Measurements from ENCODE around the gene POLA1.

POLA1 gene

GRCh38 chrX:25011589-25012432 is 318.1 kb downstream of the POLA1 start:
- H3K18ac ChIP-seq (ENCODE audit: low read length) = no peak overlapping the region

DNA sequence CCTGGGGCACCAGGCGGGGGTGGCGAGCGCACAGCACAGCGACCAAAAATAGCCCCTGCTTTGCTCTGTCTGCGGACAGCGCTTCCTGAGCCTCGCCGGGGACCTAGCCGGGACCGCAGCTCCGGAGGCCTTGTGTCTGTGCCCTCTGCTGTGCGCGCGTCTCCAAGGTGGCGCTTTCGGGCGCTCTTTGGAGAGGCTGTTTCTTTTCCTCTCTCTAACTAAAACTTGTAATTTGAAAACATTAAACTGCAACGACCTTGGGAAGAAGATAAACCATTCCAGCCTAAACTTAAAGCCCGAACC is 318.7 kb downstream of the POLA1 start:
- peaks cover 20 to 96% (median 94%) of the 10 kb centered on the region in 3 experiments for H3K27me3 ChIP-seq (ENCODE audit: control insufficient read depth in 3 of 3, insufficient read depth in 3 of 3, low read depth in 1 of 3, low read length in 3 of 3)
- H2BK120ac ChIP-seq (ENCODE audit: low read depth, low read length) = no peak overlapping the region
- no peak overlapping the region for H2BK5ac ChIP-seq (ENCODE audit: low read length)
- no peak overlapping the region for H3K27ac ChIP-seq (replicated peaks; ENCODE audit: low read length)
- no peak overlapping the region for H4K91ac ChIP-seq (ENCODE audit: low read depth, low read length, poor library complexity)
- H3K4me2 ChIP-seq (ENCODE audit: insufficient read depth, low read length, poor library complexity, severe bottlenecking) = peak overlapping the region; percentile 37
- no peak overlapping the region for H3K9ac ChIP-seq (ENCODE audit: low read depth, low read length, poor library complexity)
- no peak overlapping the region for H2AFZ ChIP-seq (ENCODE audit: low read length)
- no peak overlapping the region for H3K23ac ChIP-seq (ENCODE audit: low read depth, low read length, poor library complexity)
- H3K9me3 ChIP-seq (replicated peaks in 1 of 2; ENCODE audit: control insufficient read depth in 2 of 2, insufficient read depth in 1 of 2, low read depth in 1 of 2, low read length in 2 of 2) = peaks cover 0 to 3% of the 10 kb centered on the region in 2 donors
- WGBS, 2 donors (ENCODE audit: extremely low coverage in 2 of 2, insufficient read length in 2 of 2, insufficient replicate concordance in 1 of 2) = no CpG with 5 or more reads among the region's 19 CpGs
- H3K14ac ChIP-seq (ENCODE audit: low read length) = no peak overlapping the region
- no peak overlapping the region for H3K4ac ChIP-seq (ENCODE audit: low read length)
- no peak overlapping the region for H2BK15ac ChIP-seq (ENCODE audit: low read length)
- no peak overlapping the region for H3K4me3 ChIP-seq (ENCODE audit: low read length in 2 of 2)
- no peak overlapping the region for H2BK12ac ChIP-seq (ENCODE audit: low read length)
- no peak overlapping the region for H2AK5ac ChIP-seq (ENCODE audit: low read depth, low read length)
- no peaks in the 10 kb centered on the region for H3K79me1 ChIP-seq (ENCODE audit: low read depth, low read length)
- no peak overlapping the region for H3K18ac ChIP-seq (ENCODE audit: low read length)
- H3K4me1 ChIP-seq (ENCODE audit: control insufficient read depth in 2 of 2, insufficient read depth in 1 of 2, low read depth in 1 of 2, low read length in 2 of 2) = peaks cover 0 to 2% of the 10 kb centered on the region in 2 donors
- DNase-seq (ENCODE audit: low spot score) = no peak
- no peaks in the 10 kb centered on the region for H3K36me3 ChIP-seq (replicated peaks in 1 of 2; ENCODE audit: control insufficient read depth in 2 of 2, insufficient read depth in 2 of 2, low read length in 2 of 2)
- H4K8ac ChIP-seq (ENCODE audit: low read depth, low read length) = no peak overlapping the region

More at GRCh38 chrX:25011589-25012432, 318.1 kb downstream of the POLA1 start:
- Histone ChIP-seq H3K27me3 (ENCODE audit: control insufficient read depth in 3 of 3, insufficient read depth in 3 of 3, low read depth in 1 of 3, low read length in 3 of 3) (peaks cover 22 to 96% (median 93%) of the 10 kb centered on the region in 3 experiments), H2AK5ac (ENCODE audit: low read depth, low read length) (no peak overlapping the region), H3K4ac (ENCODE audit: low read length) (no peak overlapping the region), H2BK15ac (ENCODE audit: low read length) (no peak overlapping the region), H4K8ac (ENCODE audit: low read depth, low read length) (no peak overlapping the region), H3K27ac (replicated peaks; ENCODE audit: low read length) (no peak overlapping the region), H3K4me3 (ENCODE audit: low read length in 2 of 2) (no peak overlapping the region), H3K79me1 (ENCODE audit: low read depth, low read length) (no peaks in the 10 kb centered on the region), H3K9ac (ENCODE audit: low read depth, low read length, poor library complexity) (no peak overlapping the region), H3K4me2 (ENCODE audit: insufficient read depth, low read length, poor library complexity, severe bottlenecking) (no peak overlapping the region), H3K4me1 (ENCODE audit: control insufficient read depth in 2 of 2, insufficient read depth in 1 of 2, low read depth in 1 of 2, low read length in 2 of 2) (peaks cover 0 to 2% of the 10 kb centered on the region in 2 donors), H2BK5ac (ENCODE audit: low read length) (no peak overlapping the region), H3K9me3 (replicated peaks in 1 of 2; ENCODE audit: control insufficient read depth in 2 of 2, insufficient read depth in 1 of 2, low read depth in 1 of 2, low read length in 2 of 2) (peaks cover 0 to 3% of the 10 kb centered on the region in 2 donors), H3K14ac (ENCODE audit: low read length) (no peak overlapping the region), H2AFZ (ENCODE audit: low read length) (peak overlapping the region; percentile 63), H3K36me3 (replicated peaks in 1 of 2; ENCODE audit: control insufficient read depth in 2 of 2, insufficient read depth in 2 of 2, low read length in 2 of 2) (no peaks in the 10 kb centered on the region), H2BK12ac (ENCODE audit: low read length) (no peak overlapping the region), H4K91ac (ENCODE audit: low read depth, low read length, poor library complexity) (no peak overlapping the region), H2BK120ac (ENCODE audit: low read depth, low read length) (no peak overlapping the region), H3K23ac (ENCODE audit: low read depth, low read length, poor library complexity) (no peak overlapping the region)
- no CpG with 5 or more reads among the region's 32 CpGs for WGBS, 2 donors (ENCODE audit: extremely low coverage in 2 of 2, insufficient read length in 2 of 2, insufficient replicate concordance in 1 of 2)
- DNase-seq (ENCODE audit: low spot score) = no peak

- Histone ChIP-seq H3K4me3 (ENCODE audit: low read length in 2 of 2) (peak overlapping the region in 1 of 2 donors; percentile 73), H3K14ac (ENCODE audit: low read length) (no peak overlapping the region), H3K27me3 (ENCODE audit: control insufficient read depth in 3 of 3, insufficient read depth in 3 of 3, low read depth in 1 of 3, low read length in 3 of 3) (peaks cover 18 to 96% (median 94%) of the 10 kb centered on the region in 3 experiments), H2AK5ac (ENCODE audit: low read depth, low read length) (no peak overlapping the region), H2BK12ac (ENCODE audit: low read length) (peak overlapping the region; percentile 84), H3K4me1 (ENCODE audit: control insufficient read depth in 2 of 2, insufficient read depth in 1 of 2, low read depth in 1 of 2, low read length in 2 of 2) (peaks cover 0 to 2% of the 10 kb centered on the region in 2 donors), H3K27ac (replicated peaks; ENCODE audit: low read length) (no peak overlapping the region), H3K36me3 (replicated peaks in 1 of 2; ENCODE audit: control insufficient read depth in 2 of 2, insufficient read depth in 2 of 2, low read length in 2 of 2) (no peaks in the 10 kb centered on the region), H4K8ac (ENCODE audit: low read depth, low read length) (no peak overlapping the region), H3K9me3 (replicated peaks in 1 of 2; ENCODE audit: control insufficient read depth in 2 of 2, insufficient read depth in 1 of 2, low read depth in 1 of 2, low read length in 2 of 2) (peaks cover 0 to 3% of the 10 kb centered on the region in 2 donors), H2BK120ac (ENCODE audit: low read depth, low read length) (no peak overlapping the region), H2BK5ac (ENCODE audit: low read length) (no peak overlapping the region), H3K4me2 (ENCODE audit: insufficient read depth, low read length, poor library complexity, severe bottlenecking) (peak overlapping the region; percentile 49), H2BK15ac (ENCODE audit: low read length) (peak overlapping the region; percentile 49), H3K79me1 (ENCODE audit: low read depth, low read length) (no peaks in the 10 kb centered on the region), H3K23ac (ENCODE audit: low read depth, low read length, poor library complexity) (no peak overlapping the region), H2AFZ (ENCODE audit: low read length) (peak overlapping the region; percentile 79), H3K4ac (ENCODE audit: low read length) (no peak overlapping the region), H3K18ac (ENCODE audit: low read length) (peak overlapping the region; percentile 80), H3K9ac (ENCODE audit: low read depth, low read length, poor library complexity) (no peak overlapping the region), H4K91ac (ENCODE audit: low read depth, low read length, poor library complexity) (no peak overlapping the region)
- no CpG with 5 or more reads among the region's 105 CpGs for WGBS, 2 donors (ENCODE audit: extremely low coverage in 2 of 2, insufficient read length in 2 of 2, insufficient replicate concordance in 1 of 2)
- no peak for DNase-seq (ENCODE audit: low spot score)
Observed at GRCh38 chrX:25012793-25013631, 319.3 kb downstream of the POLA1 start.

Data from neuronal stem cell (in vitro differentiated cells).